HepG2 (cell line): ENCODE measurements around the gene ZNF142. TPM values are rescaled to one million over a fixed set of nuclear protein-coding genes. Genes with fewer than 3 reads are reported as not detected.
A peak's percentile ranks its signal among the peaks of the same experiment; 100 is the strongest.

ENCODE experiments used
- ATF4 ChIP-seq, 2 experiments: fragments of 450-650 bp in 1 of 2; sonication (generic) in 1 of 2; formaldehyde crosslinking; IDR thresholded peaks; 2 replicates each; pipeline versions ENCODE4 v1.5.0 to v1.8.0; 2020 to 2022; ENCODE audit warnings: mild to moderate bottlenecking in 1 of 2, missing genetic modification reagents in 1 of 2
- EED ChIP-seq: sonication (generic); formaldehyde crosslinking; IDR thresholded peaks from 2 replicates; pipeline ENCODE4 v1.5.0; 2020; ENCODE audit warnings: mild to moderate bottlenecking, missing genetic modification reagents
- ELF4 ChIP-seq: sonication (generic); formaldehyde crosslinking; IDR thresholded peaks from 2 replicates; pipeline ENCODE4 v1.5.0; 2020; ENCODE audit warnings: missing genetic modification reagents, mild to moderate bottlenecking, moderate library complexity, borderline replicate concordance
- ERF ChIP-seq: IDR thresholded peaks from 2 replicates; pipeline ENCODE4 v1.6.1; 2018; ENCODE audit warnings: missing biosample characterization, missing genetic modification reagents
- GLI4 ChIP-seq: sonication (generic); formaldehyde crosslinking; IDR thresholded peaks from 2 replicates; pipeline ENCODE4 v1.5.1; 2020; ENCODE audit warnings: missing genetic modification reagents, mild to moderate bottlenecking, moderate library complexity, borderline replicate concordance
- HMGA1 ChIP-seq: sonication (generic); formaldehyde crosslinking; conservative IDR thresholded peaks from 2 replicates; pipeline ENCODE4 v1.4.0; 2020; ENCODE audit warnings: missing genetic modification reagents
- KAT7 ChIP-seq: IDR thresholded peaks from 2 replicates; pipeline ENCODE4 v1.6.1; 2018; ENCODE audit warnings: borderline replicate concordance, missing compliant biosample characterization
- NR0B2 ChIP-seq: sonication (generic); formaldehyde crosslinking; IDR thresholded peaks from 2 replicates; pipeline ENCODE4 v1.4.0; 2020; ENCODE audit warnings: mild to moderate bottlenecking, missing genetic modification reagents
- RBAK ChIP-seq: sonication (generic); formaldehyde crosslinking; IDR thresholded peaks from 2 replicates; pipeline ENCODE4 v1.5.1; 2020; ENCODE audit warnings: mild to moderate bottlenecking, missing genetic modification reagents
- SALL1 ChIP-seq: sonication (generic); formaldehyde crosslinking; IDR thresholded peaks from 2 replicates; pipeline ENCODE4 v1.8.0; 2022; ENCODE audit warnings: mild to moderate bottlenecking, missing genetic modification reagents
- SP5 ChIP-seq: IDR thresholded peaks from 2 replicates; pipeline ENCODE4 v1.6.1; 2016; ENCODE audit warnings: low read depth, borderline replicate concordance
- TOE1 ChIP-seq: sonication (generic); formaldehyde crosslinking; IDR thresholded peaks from 2 replicates; pipeline ENCODE4 v1.4.0; 2020; ENCODE audit warnings: mild to moderate bottlenecking, missing genetic modification reagents
- WIZ ChIP-seq: sonication (generic); formaldehyde crosslinking; IDR thresholded peaks from 2 replicates; pipeline ENCODE4 v1.5.1; 2020; ENCODE audit warnings: mild to moderate bottlenecking, missing genetic modification reagents
- YEATS2 ChIP-seq: sonication (generic); formaldehyde crosslinking; IDR thresholded peaks from 2 replicates; pipeline ENCODE4 v1.4.0; 2020; ENCODE audit warnings: missing genetic modification reagents, borderline replicate concordance
- ZFX ChIP-seq: sonication (generic); formaldehyde crosslinking; IDR thresholded peaks from 2 replicates; pipeline ENCODE4 v1.4.0; 2020; ENCODE audit warnings: mild to moderate bottlenecking, low read depth, missing genetic modification reagents, moderate library complexity
- ZNF101 ChIP-seq: sonication (generic); formaldehyde crosslinking; IDR thresholded peaks from 2 replicates; pipeline ENCODE4 v1.4.0; 2020; ENCODE audit warnings: mild to moderate bottlenecking, low read depth, missing genetic modification reagents, borderline replicate concordance
- ZNF230 ChIP-seq: sonication (generic); formaldehyde crosslinking; IDR thresholded peaks from 2 replicates; pipeline ENCODE4 v1.4.0; 2020; ENCODE audit warnings: mild to moderate bottlenecking, missing genetic modification reagents
- ZNF235 ChIP-seq: sonication (generic); formaldehyde crosslinking; IDR thresholded peaks from 2 replicates; pipeline ENCODE4 v1.8.1; 2023; ENCODE audit warnings: mild to moderate bottlenecking, missing genetic modification reagents, borderline replicate concordance
- ZNF383 ChIP-seq: sonication (generic); formaldehyde crosslinking; IDR thresholded peaks from 2 replicates; pipeline ENCODE4 v1.4.0; 2020; ENCODE audit warnings: missing genetic modification reagents, mild to moderate bottlenecking, borderline replicate concordance
- ZNF556 ChIP-seq: sonication (generic); formaldehyde crosslinking; IDR thresholded peaks from 2 replicates; pipeline ENCODE4 v1.4.0; 2020; ENCODE audit warnings: mild to moderate bottlenecking, missing genetic modification reagents, borderline replicate concordance
- ZNF563 ChIP-seq: sonication (generic); formaldehyde crosslinking; IDR thresholded peaks from 2 replicates; pipeline ENCODE4 v1.8.0; 2022; ENCODE audit warnings: mild to moderate bottlenecking, moderate library complexity, missing genetic modification reagents
- ZNF761 ChIP-seq: sonication (generic); formaldehyde crosslinking; conservative IDR thresholded peaks from 2 replicates; pipeline ENCODE4 v1.4.0; 2020; ENCODE audit warnings: mild to moderate bottlenecking, missing genetic modification reagents
- ZNF839 ChIP-seq: sonication (generic); formaldehyde crosslinking; IDR thresholded peaks from 2 replicates; pipeline ENCODE4 v1.4.0; 2020; ENCODE audit warnings: missing genetic modification reagents, mild to moderate bottlenecking, borderline replicate concordance
- polyA plus RNA-seq, 8 experiments: library from polyadenylated mRNA; depleted of rRNA in 3 of 8; stranded (reverse) in 7 of 8; unstranded in 1 of 8; fragments of >200 nt; fragmentation: Illumina TruSeq in 4 of 8; extraction: Trizol in 4 of 8; gene quantifications; 2 replicates each; pipeline versions ENCODE4 v1.2.1 to v1.2.3, GENCODE V29; 2011 to 2016; ENCODE audit warnings: low read depth in 4 of 8, missing spikeins in 1 of 8, mixed read lengths in 1 of 8; ENCODE audit not compliant: insufficient read depth in 1 of 8
- total RNA-seq, 5 experiments: library from RNA; depleted of rRNA; stranded (reverse); fragments of >200 nt; fragmentation: Illumina TruSeq; extraction: Trizol; gene quantifications; 2 replicates each; pipeline ENCODE4 v1.2.3, GENCODE V29; 2016; ENCODE audit warnings: low read depth in 1 of 5
- TF ChIP-seq, protein P1 (sequence below): IDR thresholded peaks from 2 replicates; pipeline ENCODE4 v1.6.1; 2016; ENCODE audit warnings: missing compliant biosample characterization, missing genetic modification reagents, borderline replicate concordance
- TF ChIP-seq, protein P2 (sequence below): sonication (generic); formaldehyde crosslinking; conservative IDR thresholded peaks from 2 replicates; pipeline ENCODE4 v1.8.1; 2023; ENCODE audit warnings: missing genetic modification reagents

Gene ZNF142
- total and polyA plus RNA-seq, 2 of the 13 experiments (the other 11 are each of a cell fraction or from before 2014, with no cell fraction given), result 4.8 to 11.4 TPM

DNA sequence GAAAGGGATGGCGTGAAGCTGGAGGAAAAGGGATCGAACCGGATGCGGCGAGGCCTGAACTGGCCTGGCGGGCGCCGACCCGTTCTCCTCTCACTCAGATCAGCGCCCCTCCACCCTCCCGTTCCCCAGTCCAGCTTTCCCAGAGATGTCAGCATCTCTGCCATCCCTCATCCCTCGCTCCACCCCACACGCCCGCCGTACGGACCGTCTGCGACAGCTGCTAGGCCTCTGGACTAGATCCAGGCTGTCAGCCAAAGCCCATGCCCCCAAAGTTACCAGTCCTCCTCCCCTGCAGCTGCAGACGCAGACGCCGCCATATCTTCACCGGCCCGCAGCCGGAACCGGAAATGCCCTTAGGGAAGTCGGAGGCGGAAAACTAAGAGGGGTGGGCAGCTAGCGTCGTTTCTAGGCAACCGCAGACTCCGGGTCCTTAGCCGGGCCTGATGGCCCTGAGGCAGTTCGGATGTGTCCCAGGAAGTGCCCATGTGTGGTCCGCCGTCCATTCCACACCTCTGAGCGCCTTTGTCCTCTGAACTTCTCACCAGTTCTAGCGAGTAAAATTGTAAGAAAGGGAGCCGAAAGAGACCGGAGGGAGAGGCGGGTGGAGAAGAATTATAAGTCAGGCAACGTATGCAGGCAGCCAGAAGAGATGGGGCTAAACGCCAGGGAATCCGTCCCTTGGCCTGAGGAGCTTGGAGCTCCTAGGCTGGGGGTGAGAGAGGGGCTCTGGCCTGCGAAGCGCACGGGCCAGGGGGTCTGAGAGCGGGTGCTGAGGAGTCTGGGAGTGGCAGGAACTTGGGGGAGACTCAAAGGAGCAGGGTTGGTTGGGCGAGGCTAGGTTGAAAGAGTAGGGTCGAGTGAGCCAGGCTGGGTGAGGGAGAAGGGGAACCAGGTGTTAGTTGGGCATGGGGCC, 12.5 kb upstream of the ZNF142 start, which contains the start of the genes RNF25 and STK36 (continued):
- TF ChIP-seq ZNF101 (CRISPR knock-in tag) (no peak), GLI4 (CRISPR knock-in tag) (no peak), ATF4 (CRISPR knock-in tag; IDR thresholded peaks at IDR 0.05) (peak in 1 of 2 experiments; percentile 49; a peak in 1 of 4 replicates), ZFX (peak; percentile 91), ZNF556 (CRISPR knock-in tag) (peak; percentile 80; the same call in 1 of the 2 replicates), ZNF235 (CRISPR knock-in tag) (peak; percentile 72; the same call in 1 of the 2 replicates), WIZ (CRISPR knock-in tag) (no peak), YEATS2 (CRISPR knock-in tag) (peak; percentile 93; the same call in 1 of the 2 replicates), ZNF839 (CRISPR knock-in tag) (peak; percentile 74; the same call in 1 of the 2 replicates), SP5 (no peak), RBAK (CRISPR knock-in tag) (peak; percentile 4; the same call in 1 of the 2 replicates), ELF4 (CRISPR knock-in tag) (peak; percentile 69; the same call in 1 of the 2 replicates), ZNF563 (CRISPR knock-in tag) (peak; percentile 46; the same call in 1 of the 2 replicates), NR0B2 (CRISPR knock-in tag) (peak; percentile 65), ZNF383 (no peak), HMGA1 (CRISPR knock-in tag) (no peak), TOE1 (CRISPR knock-in tag) (no peak), ERF (CRISPR knock-in tag) (peak; percentile 87), ZNF761 (CRISPR knock-in tag) (peak; percentile 74; the same call in 1 of the 2 replicates), SALL1 (CRISPR knock-in tag) (peak; percentile 73), ZNF230 (CRISPR knock-in tag) (peak; percentile 90; the same call in 1 of the 2 replicates), EED (CRISPR knock-in tag) (peak; percentile 44; the same call in 1 of the 2 replicates), KAT7 (CRISPR knock-in tag) (peak; percentile 86)
- TF ChIP-seq, protein P1, sequence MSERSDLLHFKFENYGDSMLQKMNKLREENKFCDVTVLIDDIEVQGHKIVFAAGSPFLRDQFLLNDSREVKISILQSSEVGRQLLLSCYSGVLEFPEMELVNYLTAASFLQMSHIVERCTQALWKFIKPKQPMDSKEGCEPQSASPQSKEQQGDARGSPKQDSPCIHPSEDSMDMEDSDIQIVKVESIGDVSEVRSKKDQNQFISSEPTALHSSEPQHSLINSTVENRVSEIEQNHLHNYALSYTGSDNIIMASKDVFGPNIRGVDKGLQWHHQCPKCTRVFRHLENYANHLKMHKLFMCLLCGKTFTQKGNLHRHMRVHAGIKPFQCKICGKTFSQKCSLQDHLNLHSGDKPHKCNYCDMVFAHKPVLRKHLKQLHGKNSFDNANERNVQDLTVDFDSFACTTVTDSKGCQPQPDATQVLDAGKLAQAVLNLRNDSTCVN (CRISPR knock-in tag), result 0 out of 2 replicates have a peak, but pooled peaks have one; percentile 34
- TF ChIP-seq, protein P2, sequence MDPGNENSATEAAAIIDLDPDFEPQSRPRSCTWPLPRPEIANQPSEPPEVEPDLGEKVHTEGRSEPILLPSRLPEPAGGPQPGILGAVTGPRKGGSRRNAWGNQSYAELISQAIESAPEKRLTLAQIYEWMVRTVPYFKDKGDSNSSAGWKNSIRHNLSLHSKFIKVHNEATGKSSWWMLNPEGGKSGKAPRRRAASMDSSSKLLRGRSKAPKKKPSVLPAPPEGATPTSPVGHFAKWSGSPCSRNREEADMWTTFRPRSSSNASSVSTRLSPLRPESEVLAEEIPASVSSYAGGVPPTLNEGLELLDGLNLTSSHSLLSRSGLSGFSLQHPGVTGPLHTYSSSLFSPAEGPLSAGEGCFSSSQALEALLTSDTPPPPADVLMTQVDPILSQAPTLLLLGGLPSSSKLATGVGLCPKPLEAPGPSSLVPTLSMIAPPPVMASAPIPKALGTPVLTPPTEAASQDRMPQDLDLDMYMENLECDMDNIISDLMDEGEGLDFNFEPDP, result no peak
